GF-D8 (cell line): Measurements from ENCODE around the gene PDE9A.

Source experiments
- DNase-seq: peaks from one replicate; lab custom pipeline; 2025; lab: John Stamatoyannopoulos, UW

Gene PDE9A

GRCh38 chr21:42642219-42642745, 11.1 kb upstream of the PDE9A start:
- no peak for DNase-seq

GRCh38 chr21:42644223-42645208, 8.9 kb upstream of the PDE9A start:
- no peak for DNase-seq

- DNase-seq, result no peak
These were observed 8.0 kb upstream of the PDE9A start for GRCh38 chr21:42645211-42646075.

GRCh38 chr21:42646076-42646825, 7.2 kb upstream of the PDE9A start:
- no peak for DNase-seq

- no peak for DNase-seq
These were observed 6.6 kb upstream of the PDE9A start for GRCh38 chr21:42646836-42647235.

- no peak for DNase-seq
These were observed 4.8 kb upstream of the PDE9A start for GRCh38 chr21:42648606-42649005.

GRCh38 chr21:42649122-42650032, 4.0 kb upstream of the PDE9A start:
- no peak for DNase-seq

GRCh38 chr21:42650033-42650370, 3.4 kb upstream of the PDE9A start:
- DNase-seq, result no peak

GRCh38 chr21:42650441-42651421, 2.7 kb upstream of the PDE9A start:
- DNase-seq, result no peak

- DNase-seq, result no peak
These were observed 1.7 kb upstream of the PDE9A start for GRCh38 chr21:42651515-42652401.

- no peak for DNase-seq
These were observed 742 bp upstream of the PDE9A start for GRCh38 chr21:42652527-42653230.

GRCh38 chr21:42654179-42654912, 925 bp downstream of the PDE9A start:
- DNase-seq, result peak; percentile 34

GRCh38 chr21:42654913-42655795, 1.7 kb downstream of the PDE9A start:
- no peak for DNase-seq

GRCh38 chr21:42655796-42656770, 2.7 kb downstream of the PDE9A start:
- DNase-seq, result no peak

- no peak for DNase-seq
These were observed 3.5 kb downstream of the PDE9A start for GRCh38 chr21:42656872-42657271.
